ENCODE results near the gene KAT2B.

The KAT2B gene

DNA sequence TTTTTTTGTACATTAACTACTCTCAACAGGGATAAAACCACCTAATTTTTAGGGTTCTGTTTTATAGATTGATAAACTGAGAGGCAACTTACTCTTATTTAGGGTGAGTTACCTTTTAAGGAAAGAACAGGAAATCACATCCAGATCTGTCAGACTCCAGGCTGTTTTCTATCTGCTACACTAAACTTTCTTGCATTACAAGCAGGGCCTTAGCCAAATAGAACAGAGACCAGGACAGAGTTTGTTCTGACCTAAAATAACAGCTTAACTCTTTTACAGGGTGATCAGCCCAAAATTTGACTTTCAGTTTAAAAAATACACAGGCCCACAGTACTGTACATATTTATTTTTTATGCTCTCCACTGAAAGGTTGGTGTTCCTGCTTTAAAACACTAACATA lies 107.1 kb downstream of the KAT2B start:
- no peak for DNase-seq (ENCODE audit: low spot score)

GRCh38 chr3:20148466-20148865 lies 108.2 kb downstream of the KAT2B start:
- DNase-seq (ENCODE audit: low spot score), result no peak

- no peak for DNase-seq (ENCODE audit: low spot score)
Observed at GRCh38 chr3:20154078-20154477, 113.8 kb downstream of the KAT2B start.

DNA sequence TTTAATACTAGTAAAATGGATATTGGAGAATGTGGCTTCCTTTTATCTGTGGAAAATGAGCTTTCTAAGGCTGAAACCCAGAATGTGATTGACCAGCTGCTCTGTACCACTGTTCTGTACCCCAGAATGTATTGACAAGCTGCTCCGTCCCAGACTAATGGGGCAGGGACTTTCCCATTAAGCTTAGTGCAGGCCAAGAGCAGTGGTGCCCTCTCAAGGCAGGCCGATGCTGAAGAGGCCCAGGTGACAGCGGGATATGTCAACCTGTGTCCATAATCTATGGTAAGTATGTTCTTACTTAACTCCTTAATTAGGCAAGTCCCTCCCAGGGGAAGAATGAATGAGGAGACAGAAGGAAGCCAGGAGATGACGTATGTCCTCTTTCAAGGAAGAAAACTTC lies 114.7 kb downstream of the KAT2B start:
- DNase-seq (ENCODE audit: low spot score), result no peak

- DNase-seq (ENCODE audit: low spot score), result no peak
Observed at GRCh38 chr3:20160230-20160629, 120.0 kb downstream of the KAT2B start.

DNA sequence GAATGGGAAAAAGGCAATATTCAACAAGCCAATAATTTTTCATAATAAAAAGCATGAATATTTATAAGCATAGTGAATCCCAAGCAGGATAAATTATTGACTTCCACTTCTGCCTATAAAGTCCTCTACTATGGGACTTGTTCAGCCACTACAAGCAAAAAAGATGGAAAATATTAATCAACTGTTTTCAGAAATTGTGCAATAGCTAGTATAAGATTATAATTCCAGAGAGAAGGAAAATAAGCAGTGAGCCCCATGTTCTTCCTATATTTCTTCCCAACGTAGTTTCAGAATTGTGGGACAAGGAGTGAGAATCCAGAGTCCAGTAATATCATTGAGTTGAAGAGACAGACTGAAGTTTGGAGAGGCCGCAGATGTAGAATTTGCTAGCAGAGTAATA lies 121.5 kb downstream of the KAT2B start:
- no peak for DNase-seq (ENCODE audit: low spot score)

- DNase-seq (ENCODE audit: low spot score), result no peak
Observed at GRCh38 chr3:20173844-20174410, 133.7 kb downstream of the KAT2B start.

- DNase-seq (ENCODE audit: low spot score), result no peak
Observed at GRCh38 chr3:20181276-20181675, 141.0 kb downstream of the KAT2B start.

DNA sequence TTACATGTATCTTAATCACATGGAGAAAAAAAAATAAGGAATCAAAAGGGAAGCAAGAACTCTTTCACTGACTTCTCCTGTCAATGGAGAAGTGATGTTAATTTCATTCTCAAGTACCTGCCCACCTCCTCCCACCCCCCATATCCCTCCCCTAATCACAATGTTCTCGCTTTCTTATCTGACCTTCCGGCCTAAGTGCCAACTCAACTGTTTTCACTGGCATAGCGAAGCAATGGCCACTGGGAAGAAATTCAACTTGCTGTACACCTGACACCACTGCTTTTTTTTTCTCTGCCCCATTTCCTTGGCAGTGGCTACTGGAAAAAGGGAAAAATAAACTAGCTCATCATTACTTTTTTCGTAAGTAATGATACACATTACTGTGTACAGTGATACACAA lies 142.0 kb downstream of the KAT2B start:
- DNase-seq (ENCODE audit: low spot score), result no peak

GRCh38 chr3:20185331-20185678 lies 145.1 kb downstream of the KAT2B start:
- DNase-seq (ENCODE audit: low spot score), result peak; percentile 4

DNA sequence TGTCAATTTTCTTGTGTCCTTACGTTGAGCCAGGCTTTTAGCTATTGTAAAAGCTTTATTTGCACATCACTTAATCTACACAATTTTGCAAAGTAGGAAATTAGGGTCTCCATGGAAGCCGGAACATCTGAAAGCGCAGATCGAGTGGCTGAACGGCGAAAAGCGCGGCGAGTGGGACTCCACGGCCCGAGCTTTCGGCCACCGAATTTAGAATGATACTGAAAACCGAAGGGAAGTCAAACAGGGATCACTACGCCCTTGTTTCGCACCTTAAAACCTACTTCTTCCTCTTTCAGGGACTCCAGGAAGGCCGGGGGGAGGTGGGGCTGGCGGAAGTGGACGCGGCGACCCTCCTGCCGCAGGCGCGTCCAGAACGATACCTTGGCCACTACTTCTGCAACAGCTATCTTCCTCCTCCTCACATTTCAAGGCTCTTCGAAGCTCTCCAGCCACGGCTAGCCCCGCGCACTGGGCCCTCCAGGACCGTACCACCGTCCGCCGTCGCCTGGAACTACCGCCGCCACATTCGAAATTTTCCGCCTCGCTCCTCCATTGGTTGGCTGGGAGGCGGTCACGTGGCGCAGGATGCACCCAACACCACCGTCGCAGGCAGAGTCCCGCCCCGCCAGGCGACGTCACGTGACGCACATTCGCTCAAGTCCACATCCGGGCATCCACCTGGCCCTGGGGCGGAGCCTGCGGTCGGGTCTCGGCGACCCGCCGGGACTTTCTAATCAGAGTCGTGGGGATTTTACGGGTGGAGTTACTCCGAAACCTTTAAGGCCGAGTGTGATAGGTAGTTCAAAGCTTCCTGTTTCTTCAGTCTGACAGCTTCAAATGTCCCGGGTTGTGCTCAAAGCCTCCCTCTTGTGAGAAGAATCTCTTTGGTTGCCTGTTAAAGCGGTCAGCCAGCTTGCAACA lies 145.7 kb downstream of the KAT2B start, which contains the start of gene SGO1:
Gene SGO1, minus strand, starts transcription at position 528 of the 921 bp plus-strand sequence. CDS start 2,179 bp downstream, outside the sequence.
- peak; percentile 95 for DNase-seq (ENCODE audit: low spot score)

DNA sequence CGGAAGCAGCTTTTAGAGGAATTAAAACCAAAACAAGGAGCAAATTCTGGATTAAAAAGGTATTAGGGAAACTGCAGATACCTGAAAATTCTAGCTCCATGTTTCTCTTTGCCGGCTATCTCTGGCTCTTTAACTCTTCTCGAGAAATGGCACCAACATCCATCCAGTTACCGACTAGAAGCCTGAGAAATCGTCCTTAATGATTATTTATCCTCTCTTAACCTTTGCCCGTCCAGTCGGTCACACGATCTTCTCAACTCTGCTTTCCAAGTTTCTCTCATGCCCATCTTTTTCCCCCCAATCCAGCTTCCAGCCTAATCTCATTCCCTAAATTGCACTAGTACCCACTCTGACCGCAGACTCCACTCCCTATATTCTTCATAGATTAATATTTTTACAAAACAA lies 146.4 kb downstream of the KAT2B start:
- peak; percentile 23 for DNase-seq (ENCODE audit: low spot score)

GRCh38 chr3:20190991-20191390 lies 150.7 kb downstream of the KAT2B start:
- no peak for DNase-seq (ENCODE audit: low spot score)

DNA sequence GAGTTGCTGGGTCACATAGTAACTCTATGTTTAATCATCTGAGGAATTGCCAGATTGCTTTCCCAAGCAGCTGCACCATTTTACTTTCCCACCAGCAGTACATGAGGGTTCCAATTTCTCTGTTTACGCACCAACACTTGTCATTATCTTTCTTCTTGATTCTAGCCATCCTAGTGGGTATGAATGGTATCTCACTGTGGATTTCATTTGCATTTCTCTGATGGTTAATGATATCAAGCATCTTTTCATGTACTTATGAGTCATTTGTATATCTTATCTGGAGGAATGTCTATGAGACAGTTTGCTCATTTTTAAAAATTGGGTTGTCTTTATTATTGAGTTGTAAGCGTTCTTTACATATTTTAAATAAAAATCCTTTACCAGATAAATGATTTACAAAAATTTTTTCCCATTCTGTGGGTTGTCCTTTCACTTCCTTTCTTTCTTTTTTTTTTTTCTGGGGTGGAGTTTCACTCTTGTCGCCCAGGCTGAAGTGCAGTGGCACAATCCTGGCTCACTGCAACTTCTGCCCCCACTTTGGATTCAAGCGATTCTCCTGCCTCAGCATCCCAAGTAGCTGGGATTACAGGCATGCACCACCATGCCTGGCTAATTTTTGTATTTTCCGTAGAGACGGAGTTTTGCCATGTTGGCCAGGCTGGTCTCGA lies 154.7 kb downstream of the KAT2B start:
- DNase-seq (ENCODE audit: low spot score), result no peak

- DNase-seq (ENCODE audit: low spot score), result no peak
Observed at GRCh38 chr3:20197775-20198174, 157.5 kb downstream of the KAT2B start.

DNA sequence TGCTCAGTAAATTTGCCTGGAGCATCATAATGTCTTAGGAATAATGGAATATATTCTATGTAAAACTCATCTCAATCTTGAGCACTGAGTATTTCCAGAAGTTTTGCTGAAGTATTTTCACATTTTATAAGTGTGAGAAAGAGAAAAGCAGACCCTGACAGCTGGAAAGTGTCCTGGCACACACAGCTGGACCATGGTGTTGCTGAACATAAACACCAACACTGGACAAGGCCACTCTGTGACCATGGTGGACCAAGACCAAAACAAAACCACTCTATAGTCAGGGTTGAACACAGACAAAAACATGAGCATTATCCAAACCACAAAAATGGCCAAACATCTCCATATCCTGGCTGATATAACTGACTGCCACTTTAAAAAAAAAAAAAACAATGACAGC lies 160.9 kb downstream of the KAT2B start:
- DNase-seq (ENCODE audit: low spot score), result no peak

Data from kidney capillary endothelial cell (primary cell).